ENCODE measurements around the gene EXOSC9. TPM values are rescaled to one million over a fixed set of nuclear protein-coding genes. Genes with fewer than 3 reads are reported as not detected.

The EXOSC9 gene
- total and polyA plus RNA-seq, 2 experiments from 2014 or later: 71.9 to 105 TPM

DNA sequence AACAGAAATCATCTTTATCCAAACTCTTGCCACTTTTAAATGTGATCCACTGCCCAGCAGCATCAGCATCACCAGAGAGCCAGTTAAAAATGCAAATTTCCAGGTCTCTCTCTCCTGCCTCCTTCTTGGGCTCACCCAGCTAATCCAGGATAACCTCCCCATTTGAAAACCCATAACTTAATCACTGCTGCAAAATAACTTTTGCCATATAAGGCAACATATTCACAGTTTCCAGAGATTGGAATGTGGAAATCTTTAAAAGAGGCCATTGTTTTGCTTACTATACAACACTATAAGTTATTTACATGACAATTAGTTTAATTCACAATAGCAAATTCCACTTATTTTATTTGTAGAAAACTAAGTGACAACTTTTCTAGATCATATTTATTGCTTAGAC is 4.8 kb upstream of the EXOSC9 start:
- no peak overlapping the region for H3K4me3 ChIP-seq
- Mint-ChIP-seq H3K36me3 (ENCODE audit: low read depth) (peaks cover under 1% of the 10 kb centered on the region; the same call in 1 of the 3 replicates), H3K9me3 (no peaks in the 10 kb centered on the region), H3K27ac (peak overlapping the region; percentile 89), H3K4me3 (peak overlapping the region; percentile 29; the same call in 2 of the 3 replicates), H3K4me1 (peaks cover 33% of the 10 kb centered on the region), H3K27me3 (ENCODE audit: insufficient read depth, low read depth, poor library complexity) (peaks cover 6% of the 10 kb centered on the region)
- no peaks in the 10 kb centered on the region for H3K27me3 ChIP-seq (ENCODE audit: insufficient read depth)
- peak overlapping the region; percentile 7 for H3K4me2 ChIP-seq
- H4K20me1 ChIP-seq (replicated peaks; ENCODE audit: insufficient read depth): no peaks in the 10 kb centered on the region
- H3K27ac ChIP-seq (ENCODE audit: low read depth): peak overlapping the region; percentile 81
- ATAC-seq: peak; percentile 82
- no peaks in the 10 kb centered on the region for H3F3A ChIP-seq (replicated peaks; ENCODE audit: low read depth)
- peaks cover 13% of the 10 kb centered on the region for H3K4me1 ChIP-seq (ENCODE audit: insufficient read depth)
- no peak overlapping the region for H2AFZ ChIP-seq
- H3K79me2 ChIP-seq (replicated peaks; ENCODE audit: insufficient read depth): peaks cover under 1% of the 10 kb centered on the region
- H3K36me3 ChIP-seq (ENCODE audit: insufficient read depth): no peaks in the 10 kb centered on the region
- H3K9me2 ChIP-seq (ENCODE audit: insufficient read depth): no peaks in the 10 kb centered on the region
- TF ChIP-seq, protein P1, sequence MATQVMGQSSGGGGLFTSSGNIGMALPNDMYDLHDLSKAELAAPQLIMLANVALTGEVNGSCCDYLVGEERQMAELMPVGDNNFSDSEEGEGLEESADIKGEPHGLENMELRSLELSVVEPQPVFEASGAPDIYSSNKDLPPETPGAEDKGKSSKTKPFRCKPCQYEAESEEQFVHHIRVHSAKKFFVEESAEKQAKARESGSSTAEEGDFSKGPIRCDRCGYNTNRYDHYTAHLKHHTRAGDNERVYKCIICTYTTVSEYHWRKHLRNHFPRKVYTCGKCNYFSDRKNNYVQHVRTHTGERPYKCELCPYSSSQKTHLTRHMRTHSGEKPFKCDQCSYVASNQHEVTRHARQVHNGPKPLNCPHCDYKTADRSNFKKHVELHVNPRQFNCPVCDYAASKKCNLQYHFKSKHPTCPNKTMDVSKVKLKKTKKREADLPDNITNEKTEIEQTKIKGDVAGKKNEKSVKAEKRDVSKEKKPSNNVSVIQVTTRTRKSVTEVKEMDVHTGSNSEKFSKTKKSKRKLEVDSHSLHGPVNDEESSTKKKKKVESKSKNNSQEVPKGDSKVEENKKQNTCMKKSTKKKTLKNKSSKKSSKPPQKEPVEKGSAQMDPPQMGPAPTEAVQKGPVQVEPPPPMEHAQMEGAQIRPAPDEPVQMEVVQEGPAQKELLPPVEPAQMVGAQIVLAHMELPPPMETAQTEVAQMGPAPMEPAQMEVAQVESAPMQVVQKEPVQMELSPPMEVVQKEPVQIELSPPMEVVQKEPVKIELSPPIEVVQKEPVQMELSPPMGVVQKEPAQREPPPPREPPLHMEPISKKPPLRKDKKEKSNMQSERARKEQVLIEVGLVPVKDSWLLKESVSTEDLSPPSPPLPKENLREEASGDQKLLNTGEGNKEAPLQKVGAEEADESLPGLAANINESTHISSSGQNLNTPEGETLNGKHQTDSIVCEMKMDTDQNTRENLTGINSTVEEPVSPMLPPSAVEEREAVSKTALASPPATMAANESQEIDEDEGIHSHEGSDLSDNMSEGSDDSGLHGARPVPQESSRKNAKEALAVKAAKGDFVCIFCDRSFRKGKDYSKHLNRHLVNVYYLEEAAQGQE (IDR thresholded peaks at IDR 0.05; ENCODE audit: unreplicated experiment): no peak
- peak; percentile 60; the same call in 1 of the 2 replicates for TF ChIP-seq NANOG (IDR thresholded peaks at IDR 0.05; ENCODE audit: borderline replicate concordance)
- DNase-seq (ENCODE audit: low spot score): peak; percentile 85

DNA sequence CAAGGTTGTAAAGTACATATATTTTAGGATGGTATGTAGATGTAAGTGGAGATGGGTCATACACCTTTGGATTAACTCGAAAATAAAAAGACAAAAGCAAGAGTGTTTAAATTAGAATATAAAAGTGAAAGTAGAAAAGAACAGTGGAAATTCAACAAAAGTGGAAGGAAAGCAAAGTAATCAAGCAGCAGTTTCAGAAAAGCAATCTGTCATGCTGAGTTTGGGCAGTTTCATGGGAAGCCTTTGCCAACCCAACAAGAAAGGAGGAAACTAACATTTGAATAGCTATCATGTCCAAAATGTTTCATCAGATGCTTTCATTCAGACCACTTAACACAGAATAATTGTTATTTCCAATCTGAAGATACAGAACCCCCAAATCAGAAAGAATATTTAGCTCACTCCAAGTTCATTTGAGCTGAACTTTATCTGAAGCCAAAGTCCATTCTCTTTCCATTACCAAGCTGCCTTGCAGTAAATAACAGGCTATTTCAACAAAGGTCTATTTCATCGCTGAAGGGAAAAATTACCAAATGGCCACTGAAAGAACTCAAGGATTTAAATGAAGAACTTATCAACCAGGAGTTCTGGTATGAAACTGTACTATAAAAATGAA is 1.8 kb upstream of the EXOSC9 start:
- Histone ChIP-seq H3K4me1 (ENCODE audit: insufficient read depth) (peaks cover 13% of the 10 kb centered on the region), H3K9me2 (ENCODE audit: insufficient read depth) (no peaks in the 10 kb centered on the region), H3K4me2 (no peak overlapping the region), H3K36me3 (ENCODE audit: insufficient read depth) (peaks cover 18% of the 10 kb centered on the region), H3K27ac (ENCODE audit: low read depth) (no peak overlapping the region), H3K79me2 (replicated peaks; ENCODE audit: insufficient read depth) (peaks cover 28% of the 10 kb centered on the region), H2AFZ (no peak overlapping the region), H3F3A (replicated peaks; ENCODE audit: low read depth) (no peaks in the 10 kb centered on the region), H3K27me3 (ENCODE audit: insufficient read depth) (no peaks in the 10 kb centered on the region), H4K20me1 (replicated peaks; ENCODE audit: insufficient read depth) (no peaks in the 10 kb centered on the region), H3K4me3 (no peak overlapping the region)
- Mint-ChIP-seq H3K27ac (0 out of 2 replicates have a peak overlapping the region, but pooled peaks have one; percentile 43), H3K27me3 (ENCODE audit: insufficient read depth, low read depth, poor library complexity) (peaks cover 9% of the 10 kb centered on the region), H3K4me3 (no peak overlapping the region), H3K4me1 (peaks cover 40% of the 10 kb centered on the region), H3K9me3 (no peaks in the 10 kb centered on the region), H3K36me3 (ENCODE audit: low read depth) (peaks cover 24% of the 10 kb centered on the region; the same call in 2 of the 3 replicates)
- TF ChIP-seq, protein P1 (IDR thresholded peaks at IDR 0.05; ENCODE audit: unreplicated experiment): no peak
- TF ChIP-seq EZH2 (IDR thresholded peaks at IDR 0.05; ENCODE audit: low read depth, unreplicated experiment) (no peak), EZH2phosphoT487 (IDR thresholded peaks at IDR 0.05; ENCODE audit: unreplicated experiment) (no peak), STAT1 (IDR thresholded peaks at IDR 0.05; ENCODE audit: unreplicated experiment) (no peak), NANOG (IDR thresholded peaks at IDR 0.05; ENCODE audit: borderline replicate concordance) (no peak), JUNB (IDR thresholded peaks at IDR 0.05; ENCODE audit: unreplicated experiment) (no peak)
- TF ChIP-seq, protein P2, sequence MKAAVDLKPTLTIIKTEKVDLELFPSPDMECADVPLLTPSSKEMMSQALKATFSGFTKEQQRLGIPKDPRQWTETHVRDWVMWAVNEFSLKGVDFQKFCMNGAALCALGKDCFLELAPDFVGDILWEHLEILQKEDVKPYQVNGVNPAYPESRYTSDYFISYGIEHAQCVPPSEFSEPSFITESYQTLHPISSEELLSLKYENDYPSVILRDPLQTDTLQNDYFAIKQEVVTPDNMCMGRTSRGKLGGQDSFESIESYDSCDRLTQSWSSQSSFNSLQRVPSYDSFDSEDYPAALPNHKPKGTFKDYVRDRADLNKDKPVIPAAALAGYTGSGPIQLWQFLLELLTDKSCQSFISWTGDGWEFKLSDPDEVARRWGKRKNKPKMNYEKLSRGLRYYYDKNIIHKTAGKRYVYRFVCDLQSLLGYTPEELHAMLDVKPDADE (IDR thresholded peaks at IDR 0.05): no peak
- DNase-seq (ENCODE audit: low spot score) (no peak), ATAC-seq (no peak)

All from GM23338 (cell line).